ENCODE data around the gene FGF1.

GRCh38 chr5:142667831-142668230 lies 18.1 kb downstream of the FGF1 start:
- TF ChIP-seq CTCF (IDR thresholded peaks at IDR 0.05; ENCODE audit: low read length) (no peak), EZH2 (IDR thresholded peaks at IDR 0.05; ENCODE audit: borderline replicate concordance, low read length) (no peak)
